HG02884 (cell line): ENCODE measurements around the gene SLIT3.

ENCODE experiments used
- ATAC-seq: cut with Tn5 transposase; IDR thresholded peaks from one replicate; pipeline ENCODE4 v1.9.1; 2021; ENCODE audit warnings: mild to moderate bottlenecking, moderate library complexity; ENCODE audit not compliant: unreplicated experiment

SLIT3 gene

DNA sequence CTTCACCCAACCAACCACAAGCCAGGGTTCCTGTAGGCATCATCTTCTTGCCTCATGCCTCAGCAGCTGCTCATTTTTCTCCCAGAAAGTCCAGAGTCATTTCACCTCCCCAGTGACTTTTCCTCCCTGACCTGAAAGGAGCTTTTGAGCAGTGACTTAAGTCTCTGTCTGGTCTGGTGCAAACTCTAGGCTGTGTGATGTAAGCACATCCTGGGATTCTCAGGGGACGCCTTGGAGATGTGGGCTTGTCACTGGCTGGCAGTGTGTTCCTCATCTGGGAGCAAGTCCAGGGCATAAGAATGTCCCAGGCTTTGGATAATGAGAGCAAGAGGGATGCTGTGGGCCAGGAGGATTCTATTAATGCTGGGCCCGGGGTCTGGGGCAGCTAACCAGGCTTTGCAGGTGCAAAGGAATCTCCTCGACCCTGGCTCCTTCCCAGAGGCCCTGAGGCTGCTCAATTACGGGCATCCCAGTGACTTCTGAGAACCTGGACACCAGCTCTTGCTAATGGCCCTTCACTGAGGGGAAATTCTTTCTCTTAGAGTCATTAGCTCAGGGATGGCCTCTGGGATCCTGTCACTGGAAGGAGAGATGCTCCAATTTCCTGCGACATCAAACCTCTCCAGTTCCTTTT, 510.8 kb downstream of the SLIT3 start:
- no peak for ATAC-seq

DNA sequence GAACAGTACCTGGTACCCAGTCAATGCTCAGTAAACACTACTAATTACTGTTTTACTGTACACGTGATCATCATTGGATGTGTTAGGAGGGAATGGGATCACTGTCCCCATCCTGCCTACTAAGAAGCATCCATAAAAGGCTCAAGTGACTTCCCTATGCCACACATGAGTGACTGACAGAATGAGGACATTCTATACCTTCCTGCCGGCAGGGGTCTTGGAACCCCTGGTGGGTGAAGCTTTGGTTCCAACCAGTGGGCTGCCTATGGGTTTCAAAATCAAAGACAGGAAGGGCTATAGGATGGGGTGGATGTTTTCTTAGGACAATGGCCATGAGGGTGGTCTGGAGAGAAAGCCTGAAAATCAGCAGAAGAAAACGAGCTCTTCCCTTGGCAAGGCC, 512.2 kb downstream of the SLIT3 start:
- ATAC-seq = no peak

GRCh38 chr5:168788107-168788506, 512.8 kb downstream of the SLIT3 start:
- ATAC-seq = no peak

DNA sequence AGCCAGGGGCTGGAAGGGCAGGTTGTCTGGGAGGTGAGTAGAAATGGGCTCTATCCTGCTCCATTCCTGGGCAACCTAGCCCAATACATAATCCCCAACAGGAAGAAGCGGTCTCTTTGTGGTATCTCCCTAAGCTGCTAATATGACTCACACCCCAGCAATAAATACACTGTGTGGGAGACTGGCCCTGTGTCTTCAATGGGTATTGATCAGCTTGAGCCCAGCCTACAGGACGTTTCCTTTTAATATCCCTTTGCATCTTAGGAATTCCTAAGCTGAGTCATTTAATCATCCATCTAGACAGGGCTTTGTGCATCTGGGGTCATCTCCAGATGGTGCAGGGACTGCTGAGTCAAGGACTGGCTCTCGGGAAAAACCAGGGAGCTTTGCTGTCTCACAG, 514.8 kb downstream of the SLIT3 start:
- ATAC-seq = no peak

GRCh38 chr5:168784454-168784853, 516.5 kb downstream of the SLIT3 start:
- ATAC-seq = no peak

DNA sequence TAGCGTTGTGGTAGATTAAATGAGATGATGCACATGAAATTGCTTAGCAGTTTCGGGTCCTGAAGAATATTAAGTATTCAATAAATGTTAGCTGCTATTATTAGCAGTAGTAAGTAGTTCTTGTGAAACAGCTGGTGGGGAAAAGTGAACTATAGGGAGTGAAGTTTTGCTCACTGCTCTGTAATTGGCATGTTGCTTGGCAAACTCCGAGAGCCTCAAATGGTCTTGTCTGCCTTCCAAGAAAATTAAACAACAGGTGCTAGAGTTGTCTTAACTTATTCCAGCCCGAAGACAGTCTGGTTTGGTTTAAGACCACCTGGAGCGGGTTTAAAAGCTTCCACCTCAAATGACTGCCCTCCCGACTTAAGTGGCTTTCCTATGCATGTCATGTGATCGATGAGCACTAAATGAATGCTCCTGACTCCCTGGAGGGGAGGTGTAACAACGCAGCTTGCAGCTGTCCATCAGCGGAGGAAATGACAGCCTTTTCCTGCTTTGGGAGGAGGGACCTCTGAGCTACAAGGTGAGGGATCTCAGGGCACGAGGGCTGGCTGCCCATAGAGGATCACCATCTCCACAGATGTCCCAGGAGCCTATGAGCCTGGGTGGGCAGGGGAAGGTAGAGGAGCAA, 518.9 kb downstream of the SLIT3 start:
- no peak for ATAC-seq

GRCh38 chr5:168780888-168781287, 520.1 kb downstream of the SLIT3 start:
- no peak for ATAC-seq

DNA sequence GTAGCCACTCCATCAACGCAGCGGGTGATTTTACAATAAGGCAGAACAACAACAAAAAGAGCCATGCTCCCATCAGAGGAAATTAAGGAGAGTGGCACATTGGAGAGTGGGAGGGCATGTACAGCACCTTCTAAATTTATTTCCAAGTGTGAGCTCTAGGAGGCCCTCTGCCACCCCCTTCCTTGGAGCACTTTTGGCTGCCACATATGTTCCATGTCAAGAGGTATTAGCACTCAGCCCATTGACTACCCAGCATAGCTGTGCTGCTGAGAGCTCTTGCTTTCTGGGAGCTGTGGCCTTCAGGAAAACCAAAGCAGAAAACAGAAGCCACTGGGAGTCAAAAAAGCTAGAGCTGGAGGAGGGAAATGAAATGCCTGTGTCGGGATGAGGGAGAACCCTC, 521.6 kb downstream of the SLIT3 start:
- no peak for ATAC-seq

GRCh38 chr5:168778536-168778935, 522.4 kb downstream of the SLIT3 start:
- no peak for ATAC-seq

DNA sequence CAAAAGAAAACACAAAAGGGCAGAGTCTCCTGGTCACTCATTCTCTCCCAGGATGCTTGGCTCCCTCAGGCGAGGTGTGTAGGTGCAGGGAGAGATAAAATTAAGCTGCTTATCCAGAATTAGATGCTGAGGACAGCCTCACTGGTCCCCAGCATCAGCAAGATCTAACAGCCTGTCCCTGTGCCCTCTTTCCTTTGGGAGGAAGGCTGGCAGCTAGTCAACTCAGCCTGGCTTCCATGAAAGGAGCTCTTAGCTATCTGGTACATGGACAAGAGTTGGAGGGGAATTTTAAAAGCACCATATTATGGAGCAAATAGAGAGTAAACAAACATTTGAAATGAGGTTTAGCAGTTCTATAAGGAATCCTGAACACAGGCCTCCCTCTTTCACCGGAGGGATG, 523.3 kb downstream of the SLIT3 start:
- ATAC-seq = no peak

DNA sequence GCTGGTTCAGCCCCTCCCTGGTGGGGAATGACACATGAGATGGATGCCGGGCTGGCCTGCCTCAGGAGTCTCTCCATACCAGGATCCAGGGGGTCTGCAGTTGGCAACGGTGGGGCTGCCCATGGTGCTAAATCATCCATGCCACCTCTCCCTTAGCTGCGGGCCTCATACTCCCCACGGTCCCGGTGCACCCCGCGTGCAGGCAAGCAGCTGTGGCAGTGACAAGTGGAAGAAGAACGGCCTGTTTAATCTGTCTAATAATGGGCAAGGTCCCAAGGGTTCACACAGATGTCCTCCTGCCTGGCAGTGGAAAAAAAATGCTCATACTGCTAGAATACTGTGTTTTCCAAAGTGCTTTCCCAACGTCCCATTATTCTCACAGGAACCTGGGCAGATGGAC, 524.9 kb downstream of the SLIT3 start:
- ATAC-seq = no peak

DNA sequence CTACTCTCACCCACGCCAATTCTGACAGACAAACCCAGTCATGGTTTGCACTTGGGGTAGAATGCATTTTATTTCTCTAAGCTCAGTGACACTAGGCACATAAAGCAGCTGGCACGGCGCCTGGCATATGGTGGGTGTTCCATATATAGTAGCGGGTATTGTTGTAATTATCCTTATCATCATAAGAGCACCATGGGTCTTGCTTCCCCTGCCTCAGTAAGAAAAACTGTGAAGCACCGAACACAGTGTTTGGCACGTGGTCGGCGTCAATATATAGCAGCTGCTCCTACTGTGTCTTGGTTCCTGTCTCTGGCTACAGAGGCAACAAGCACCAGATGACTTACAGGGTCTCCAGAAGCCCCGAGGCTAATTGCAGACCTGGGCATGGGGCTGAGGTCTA, 527.7 kb downstream of the SLIT3 start:
- no peak for ATAC-seq

DNA sequence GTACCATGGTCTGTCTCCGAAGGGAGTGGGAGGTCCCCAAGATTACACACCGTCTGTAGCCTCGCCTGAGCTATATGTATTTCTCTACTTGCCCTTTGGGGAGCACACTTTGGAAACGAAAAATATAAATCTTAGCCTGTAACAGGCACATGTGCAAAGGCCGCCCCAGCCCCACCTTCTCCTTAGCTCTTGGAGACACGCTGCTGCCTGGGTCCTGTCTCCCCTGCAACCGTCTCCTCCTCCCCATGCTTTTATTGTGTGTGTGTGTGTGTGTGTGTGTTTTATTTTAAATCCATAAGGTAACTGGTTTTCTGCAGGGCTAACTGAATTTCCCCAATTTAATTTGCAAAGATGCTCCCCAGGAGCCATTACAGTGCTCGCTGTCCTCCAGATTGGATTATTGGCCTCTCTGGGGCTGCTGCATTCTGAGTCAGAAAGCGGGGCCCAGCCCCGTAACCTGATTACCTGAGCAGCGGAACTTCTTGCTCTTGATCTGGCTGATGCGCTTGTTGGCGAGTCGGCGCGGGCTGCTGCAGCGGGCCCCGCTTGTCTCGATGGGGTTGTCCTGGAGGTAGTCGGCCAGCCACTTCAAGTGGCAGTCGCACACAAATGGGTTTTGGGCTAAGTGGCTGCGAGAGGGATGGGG, 528.5 kb downstream of the SLIT3 start:
- no peak for ATAC-seq

DNA sequence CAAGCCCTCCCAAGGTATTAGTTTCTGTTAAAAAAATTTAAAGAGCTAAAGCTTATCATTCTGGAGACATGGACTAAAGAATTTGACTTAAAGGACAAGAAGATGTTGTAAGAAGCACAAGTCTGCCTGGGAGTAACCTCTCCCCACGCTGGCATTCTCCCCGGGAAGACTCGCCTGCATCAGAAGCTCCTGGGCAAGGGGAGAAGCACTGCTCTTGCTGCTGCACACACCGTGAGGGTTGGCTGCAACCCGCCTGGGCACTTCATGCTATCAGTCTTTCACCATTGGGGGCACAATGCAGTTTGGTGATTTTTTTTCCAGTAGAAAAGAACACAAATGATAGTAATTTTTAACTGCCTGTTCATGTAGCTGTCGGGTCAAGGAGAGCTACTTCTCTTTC, 529.3 kb downstream of the SLIT3 start:
- ATAC-seq = no peak

GRCh38 chr5:168770996-168771395, 529.9 kb downstream of the SLIT3 start:
- no peak for ATAC-seq

- no peak for ATAC-seq
Measured at GRCh38 chr5:168770036-168770498, 530.9 kb downstream of the SLIT3 start.

GRCh38 chr5:168768172-168768571, 532.8 kb downstream of the SLIT3 start:
- no peak for ATAC-seq

- no peak for ATAC-seq
Measured at GRCh38 chr5:168766426-168766700, 534.6 kb downstream of the SLIT3 start.

DNA sequence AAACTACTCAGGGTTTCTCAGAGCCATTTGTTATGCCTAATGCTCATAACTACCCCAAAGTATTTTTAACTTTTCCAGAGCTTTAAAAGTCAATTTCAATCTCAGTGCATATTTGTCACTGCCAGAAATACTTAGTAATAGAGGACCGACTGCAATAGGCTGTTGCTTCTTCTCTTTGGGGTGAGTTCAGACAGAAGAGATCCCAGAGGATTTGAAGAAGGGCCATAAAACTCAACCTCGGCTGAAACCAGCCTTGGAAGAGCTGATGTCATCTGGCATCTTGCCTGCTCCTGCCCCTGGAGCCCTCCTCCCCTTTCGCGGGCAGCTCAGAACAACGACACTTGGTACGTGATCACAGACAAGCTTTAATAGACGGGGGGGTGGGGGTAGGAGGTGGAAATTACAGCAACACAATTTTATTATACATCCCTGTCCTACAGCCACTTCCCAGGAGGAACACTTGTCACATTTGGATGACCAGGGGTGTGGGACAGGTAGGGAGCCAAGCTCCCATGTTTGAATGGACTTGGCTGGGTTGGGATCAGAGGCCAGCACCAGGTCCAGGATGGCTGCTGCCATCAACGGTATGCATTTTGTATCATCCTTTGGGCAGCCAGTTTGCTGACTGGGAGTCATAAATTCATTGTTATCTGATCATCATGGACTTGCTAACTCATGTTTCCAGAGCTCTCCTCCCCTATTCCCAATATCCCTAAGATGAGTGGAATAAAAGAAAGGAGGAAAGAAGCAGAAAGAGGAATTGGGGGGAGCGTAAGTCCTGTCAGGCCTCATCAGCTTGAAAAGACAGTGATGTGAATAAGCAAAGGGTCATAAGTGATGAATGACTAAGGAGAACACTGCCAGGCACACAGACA, 535.2 kb downstream of the SLIT3 start:
- no peak for ATAC-seq

GRCh38 chr5:168765086-168765550, 535.8 kb downstream of the SLIT3 start:
- ATAC-seq = no peak
